GM21360 (cell line): Measurements from ENCODE around the gene AGPAT3.

ENCODE experiments used
- ATAC-seq: cut with Tn5 transposase; IDR thresholded peaks from one replicate; pipeline ENCODE4 v1.9.1; 2021; ENCODE audit warnings: mild to moderate bottlenecking, moderate library complexity; ENCODE audit not compliant: unreplicated experiment

The AGPAT3 gene

DNA sequence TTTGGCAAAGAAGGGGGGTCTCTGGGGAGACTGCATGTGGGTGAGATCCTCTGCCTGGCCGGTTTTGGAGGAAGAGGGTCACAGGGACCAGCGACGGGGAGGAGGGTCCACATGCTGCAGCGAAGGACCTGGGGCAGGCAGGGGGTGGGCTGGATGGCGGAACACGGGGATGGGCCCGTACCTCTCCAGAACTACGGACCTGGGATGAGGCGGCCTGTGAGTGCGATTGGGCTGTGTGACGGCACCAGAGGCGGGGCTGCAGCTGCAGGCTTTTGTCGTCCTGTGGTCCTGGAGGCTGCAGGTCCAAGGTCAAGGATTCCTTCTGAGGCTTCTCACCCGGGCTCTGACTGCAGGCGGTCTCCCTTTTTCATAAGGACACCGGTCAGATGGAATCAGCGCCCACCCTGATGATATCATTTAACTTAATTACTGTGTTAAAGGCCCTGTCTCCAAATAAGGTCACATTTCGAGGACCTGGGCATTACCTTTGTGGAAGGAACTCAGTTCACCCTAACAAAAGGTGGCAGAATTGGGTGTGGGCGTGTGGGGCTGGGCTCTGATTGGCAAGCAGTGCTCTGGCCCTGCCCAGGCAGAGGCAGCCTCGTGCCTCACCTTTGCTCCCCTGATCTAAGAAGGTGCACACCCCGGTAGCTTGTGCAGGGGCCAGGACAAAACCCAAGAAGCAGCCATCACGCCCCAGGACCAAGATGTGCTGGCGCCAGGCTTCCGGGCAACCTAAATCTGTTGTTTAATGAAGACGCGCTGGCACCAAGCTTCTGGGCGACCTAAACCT is 87.1 kb downstream of the AGPAT3 start:
- ATAC-seq = no peak

GRCh38 chr21:43953021-43953420 is 88.0 kb downstream of the AGPAT3 start:
- no peak for ATAC-seq

DNA sequence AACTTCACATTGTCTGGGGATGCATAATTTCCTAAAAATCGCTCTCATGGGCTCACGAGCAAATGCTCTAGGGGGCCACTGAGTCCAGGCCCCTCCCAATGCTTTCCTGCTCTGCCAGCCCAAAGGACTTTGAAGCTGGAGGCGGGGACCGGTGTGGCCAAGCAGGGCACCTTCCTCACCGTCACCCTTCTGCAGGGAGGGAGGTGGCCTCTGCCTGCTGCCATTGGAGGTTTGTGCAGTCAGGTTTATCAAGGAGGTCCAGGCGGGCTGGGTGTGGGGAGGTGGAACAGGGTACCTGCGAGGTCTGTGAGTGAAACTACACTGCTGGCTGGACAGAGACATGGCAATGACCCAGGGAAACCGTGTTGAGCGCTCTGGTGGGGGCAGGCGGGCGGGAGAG is 89.0 kb downstream of the AGPAT3 start:
- ATAC-seq = no peak

GRCh38 chr21:43954896-43955295 is 89.9 kb downstream of the AGPAT3 start:
- no peak for ATAC-seq

GRCh38 chr21:43956019-43956669 is 91.1 kb downstream of the AGPAT3 start:
- no peak for ATAC-seq

- ATAC-seq = no peak
Measured at GRCh38 chr21:43956670-43957035, 91.6 kb downstream of the AGPAT3 start.

GRCh38 chr21:43957128-43957571 is 92.1 kb downstream of the AGPAT3 start:
- no peak for ATAC-seq

DNA sequence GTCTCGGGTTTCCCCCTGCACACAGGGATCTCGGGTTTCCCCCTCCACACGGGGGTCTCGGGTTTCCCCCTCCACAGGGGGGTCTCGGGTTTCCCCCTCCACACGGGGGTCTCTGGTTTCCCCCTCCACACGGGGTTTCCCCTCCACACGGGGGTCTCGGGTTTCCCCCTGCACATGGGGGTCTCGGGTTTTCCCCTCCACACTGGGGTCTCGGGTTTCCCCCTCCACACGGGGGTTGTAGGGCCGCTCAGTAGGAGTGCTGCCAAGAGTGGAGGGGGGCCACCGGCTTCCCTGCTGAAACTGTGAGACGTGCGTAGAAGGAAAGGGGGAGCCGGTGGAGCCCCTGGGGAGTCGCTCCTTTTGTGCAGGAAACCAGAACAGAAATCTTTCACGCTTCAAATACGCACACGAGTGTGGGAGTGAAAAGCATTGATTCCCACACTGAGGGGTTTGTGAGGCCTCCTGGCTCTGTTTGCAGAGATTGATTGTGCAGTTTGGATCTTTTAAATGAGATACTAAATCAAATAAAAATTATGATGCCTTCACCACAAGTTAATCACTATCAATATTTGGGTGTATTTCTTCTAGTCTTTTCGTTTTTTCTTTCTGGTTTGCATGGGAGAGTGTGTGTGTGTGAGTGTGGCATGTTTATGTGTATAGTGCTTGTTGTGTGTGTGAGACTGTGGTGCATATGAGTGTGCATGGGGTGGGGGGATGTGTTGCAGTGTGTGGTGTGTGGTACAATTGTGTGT is 92.8 kb downstream of the AGPAT3 start:
- ATAC-seq = no peak

GRCh38 chr21:43958364-43959158 is 93.5 kb downstream of the AGPAT3 start:
- no peak for ATAC-seq

DNA sequence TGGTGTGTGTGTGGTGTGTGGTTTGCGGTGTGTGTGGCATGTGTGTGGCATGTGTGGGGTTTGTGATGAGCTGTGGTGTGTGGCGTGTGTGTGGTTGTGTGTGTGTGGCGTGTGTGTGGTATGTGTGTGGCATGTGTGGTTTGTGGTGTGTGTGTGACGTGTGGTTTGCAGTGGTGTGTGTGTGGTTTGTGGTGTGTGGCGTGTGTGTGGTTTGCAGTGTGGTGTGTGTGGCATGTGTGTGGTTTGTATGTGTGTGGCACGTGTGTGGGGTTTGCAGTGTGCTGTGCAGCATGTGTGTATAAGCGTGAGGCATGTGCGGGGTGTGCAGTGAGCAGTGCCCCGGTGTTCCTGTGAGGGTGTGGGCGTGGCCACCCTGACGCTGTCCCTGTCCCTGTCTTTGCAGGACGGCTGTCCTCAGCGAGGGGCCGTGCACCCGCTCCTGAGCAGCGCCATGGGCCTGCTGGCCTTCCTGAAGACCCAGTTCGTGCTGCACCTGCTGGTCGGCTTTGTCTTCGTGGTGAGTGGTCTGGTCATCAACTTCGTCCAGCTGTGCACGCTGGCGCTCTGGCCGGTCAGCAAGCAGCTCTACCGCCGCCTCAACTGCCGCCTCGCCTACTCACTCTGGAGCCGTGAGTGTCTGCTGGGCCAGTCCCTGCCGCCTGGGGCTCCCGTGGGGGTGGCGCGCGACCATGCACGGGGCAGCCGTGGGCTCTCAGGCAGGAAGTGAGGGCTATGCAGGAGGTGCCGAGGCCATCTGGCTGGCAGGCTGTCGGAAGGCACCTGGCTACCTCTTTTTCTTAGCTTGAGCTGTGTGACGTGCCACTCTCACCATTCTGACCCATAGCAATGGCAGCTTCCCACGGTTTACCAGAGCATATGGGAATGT is 94.5 kb downstream of the AGPAT3 start:
- no peak for ATAC-seq

GRCh38 chr21:43961382-43961909 is 96.4 kb downstream of the AGPAT3 start:
- no peak for ATAC-seq

DNA sequence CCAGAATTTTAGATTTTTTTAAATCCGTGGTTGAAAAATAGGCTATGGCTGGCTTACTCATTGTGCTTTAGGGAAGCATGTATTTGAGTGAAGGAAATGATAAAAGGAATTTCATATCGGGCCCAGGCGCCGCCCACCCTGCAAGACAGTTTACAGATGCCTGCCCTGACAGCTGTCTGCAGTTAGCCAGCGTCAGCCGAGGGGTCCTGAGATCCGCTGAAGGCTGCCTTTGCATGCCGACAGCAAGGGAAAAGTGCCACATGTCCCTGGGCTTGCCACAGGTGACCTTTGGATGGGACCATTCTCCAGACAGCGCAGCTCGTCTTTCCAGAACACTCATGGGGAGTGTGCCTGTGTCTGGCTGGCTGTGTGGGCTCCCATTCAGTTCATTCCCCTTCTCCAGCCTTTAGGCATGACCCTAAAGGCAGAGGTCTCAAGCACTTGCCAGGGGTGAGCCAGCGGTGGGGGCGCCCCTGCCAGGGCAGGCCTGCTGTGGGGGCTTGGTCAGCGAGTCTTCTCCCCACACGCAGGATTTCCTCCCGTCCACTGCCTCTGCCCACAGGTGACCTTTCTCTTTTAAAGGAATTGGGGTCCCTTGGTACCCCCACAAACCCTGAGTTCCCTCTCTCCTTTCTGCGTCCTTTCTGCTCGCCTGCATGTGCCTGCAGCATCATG is 101.0 kb downstream of the AGPAT3 start:
- ATAC-seq = no peak

- no peak for ATAC-seq
Measured at GRCh38 chr21:43966946-43967512, 102.0 kb downstream of the AGPAT3 start.

DNA sequence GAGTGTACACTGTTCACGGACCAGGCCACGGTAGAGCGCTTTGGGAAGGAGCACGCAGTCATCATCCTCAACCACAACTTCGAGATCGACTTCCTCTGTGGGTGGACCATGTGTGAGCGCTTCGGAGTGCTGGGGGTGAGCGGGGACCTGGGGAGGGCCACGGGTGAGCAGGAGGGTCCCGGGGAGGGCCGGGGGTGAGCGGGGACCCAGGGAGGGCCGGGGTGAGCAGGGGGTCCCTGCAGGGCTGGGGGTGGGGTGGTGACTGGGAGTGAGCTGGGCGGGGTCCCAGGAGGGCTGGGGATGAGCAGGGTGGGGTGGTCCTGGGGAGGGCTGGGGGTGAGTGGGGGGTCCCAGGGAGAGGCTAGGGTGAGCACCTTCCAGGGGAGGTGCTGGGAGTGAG is 103.0 kb downstream of the AGPAT3 start:
- ATAC-seq = no peak

GRCh38 chr21:43968410-43969114 is 103.5 kb downstream of the AGPAT3 start:
- ATAC-seq = no peak

DNA sequence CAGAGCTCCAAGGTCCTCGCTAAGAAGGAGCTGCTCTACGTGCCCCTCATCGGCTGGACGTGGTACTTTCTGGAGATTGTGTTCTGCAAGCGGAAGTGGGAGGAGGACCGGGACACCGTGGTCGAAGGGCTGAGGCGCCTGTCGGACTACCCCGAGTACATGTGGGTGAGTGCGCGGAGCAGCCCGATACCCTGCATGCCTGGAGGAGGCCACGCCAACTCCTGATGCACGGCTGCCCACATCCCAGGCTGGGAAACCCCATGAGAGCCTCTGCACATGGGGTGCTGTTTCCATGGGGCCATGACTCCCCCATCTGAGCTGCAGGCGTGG is 104.1 kb downstream of the AGPAT3 start:
- ATAC-seq = no peak

DNA sequence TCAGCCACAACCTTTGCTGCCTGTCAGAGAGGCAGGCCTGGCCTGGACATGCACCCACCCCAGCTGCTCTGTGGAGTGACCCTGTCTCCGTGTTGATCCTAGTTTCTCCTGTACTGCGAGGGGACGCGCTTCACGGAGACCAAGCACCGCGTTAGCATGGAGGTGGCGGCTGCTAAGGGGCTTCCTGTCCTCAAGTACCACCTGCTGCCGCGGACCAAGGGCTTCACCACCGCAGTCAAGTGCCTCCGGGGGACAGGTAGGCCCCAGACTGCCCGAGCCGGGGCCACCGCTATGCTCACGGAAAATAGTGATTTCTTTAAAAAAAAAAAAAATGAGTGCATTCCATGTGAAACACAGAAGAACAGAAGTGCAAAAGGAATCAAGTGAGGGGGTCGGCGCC is 105.5 kb downstream of the AGPAT3 start:
- ATAC-seq = no peak

- ATAC-seq = no peak
Measured at GRCh38 chr21:43971201-43971991, 106.4 kb downstream of the AGPAT3 start.
